GM21723 (cell line): ENCODE data around the gene RNF224.
"Not testable (repeated sequence)": the region's sequence is repeated elsewhere in the genome, so short reads cannot be mapped to it uniquely, and the experiment has no call there.

ENCODE experiments used
- ATAC-seq: cut with Tn5 transposase; IDR thresholded peaks from one replicate; pipeline ENCODE4 v1.9.1; 2021; ENCODE audit warnings: mild to moderate bottlenecking, moderate library complexity; ENCODE audit not compliant: unreplicated experiment

RNF224 gene

GRCh38 chr9:137251490-137252268 lies 24.4 kb downstream of the RNF224 start:
- no peak for ATAC-seq

- ATAC-seq = no peak
Observed at GRCh38 chr9:137252555-137253506, 25.5 kb downstream of the RNF224 start.

- no peak for ATAC-seq
Observed at GRCh38 chr9:137253717-137254623, 26.7 kb downstream of the RNF224 start.

- ATAC-seq = peak; percentile 62
Observed at GRCh38 chr9:137254624-137255447, 27.5 kb downstream of the RNF224 start, which contains the start of gene NELFB. TSS of gene NELFB (plus strand) at chr9:137255327.

GRCh38 chr9:137255448-137256114 lies 28.3 kb downstream of the RNF224 start:
- ATAC-seq = peak; percentile 27

GRCh38 chr9:137256362-137256761 lies 29.1 kb downstream of the RNF224 start:
- no peak for ATAC-seq

- no peak for ATAC-seq
Observed at GRCh38 chr9:137256856-137257255, 29.6 kb downstream of the RNF224 start.

- not testable (repeated sequence) for ATAC-seq
Observed at GRCh38 chr9:137262173-137262908, 35.0 kb downstream of the RNF224 start.

- no peak for ATAC-seq
Observed at GRCh38 chr9:137262909-137263285, 35.6 kb downstream of the RNF224 start.

- ATAC-seq = no peak
Observed at GRCh38 chr9:137263506-137263905, 36.2 kb downstream of the RNF224 start.

- no peak for ATAC-seq
Observed at GRCh38 chr9:137264067-137264466, 36.8 kb downstream of the RNF224 start.

- no peak for ATAC-seq
Observed at GRCh38 chr9:137265496-137266161, 38.3 kb downstream of the RNF224 start.

- no peak for ATAC-seq
Observed at GRCh38 chr9:137266162-137266527, 38.8 kb downstream of the RNF224 start.

- no peak for ATAC-seq
Observed at GRCh38 chr9:137266585-137267453, 39.5 kb downstream of the RNF224 start.

- no peak for ATAC-seq
Observed at GRCh38 chr9:137267933-137268355, 40.6 kb downstream of the RNF224 start.

- no peak for ATAC-seq
Observed at GRCh38 chr9:137268538-137269201, 41.4 kb downstream of the RNF224 start.
